ENCODE measurements around the gene FNDC1. TPM values are rescaled to one million over a fixed set of nuclear protein-coding genes. Genes with fewer than 3 reads are reported as not detected.

The FNDC1 gene
- total and polyA plus RNA-seq, 2 of the 13 experiments (the other 11 are each of a cell fraction or from before 2014, with no cell fraction given), result not detected

DNA sequence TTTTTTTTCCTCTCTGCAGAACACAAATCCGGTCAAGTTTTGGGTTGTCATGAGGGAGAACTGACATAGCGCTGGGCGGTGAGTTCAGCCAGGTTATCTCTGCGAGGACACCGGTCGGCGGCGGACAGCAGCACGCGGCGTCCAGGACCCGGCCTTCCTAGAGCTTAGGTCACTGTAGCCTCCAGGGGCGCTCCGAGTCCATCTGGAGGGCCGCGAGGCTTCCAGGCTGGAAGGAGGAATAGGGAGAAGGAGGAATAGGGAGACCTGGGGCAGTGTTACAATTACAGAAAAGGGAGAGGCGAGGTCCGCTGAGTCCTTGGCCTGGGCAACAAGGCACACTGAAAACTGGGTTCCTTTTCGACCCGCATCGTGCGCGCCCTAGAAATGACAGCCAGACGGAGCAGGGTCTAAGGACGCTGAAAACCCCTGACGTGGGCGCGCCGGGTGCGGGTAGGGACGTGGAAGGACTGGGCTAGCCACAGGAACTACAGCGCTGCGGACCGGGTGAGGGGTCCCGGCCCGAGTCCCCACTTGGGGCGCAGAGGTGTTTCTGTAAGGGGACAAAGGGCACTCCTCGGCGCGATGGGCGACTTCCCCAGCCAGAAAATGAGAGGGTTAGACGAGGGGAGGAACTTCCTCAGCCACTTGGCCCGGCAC lies 536 bp upstream of the FNDC1 start (continued):
- TF ChIP-seq ZSCAN25 (CRISPR knock-in tag; IDR thresholded peaks at IDR 0.05) (no peak), PRPF4 (IDR thresholded peaks at IDR 0.05; ENCODE audit: low read depth, low read length, poor library complexity, severe bottlenecking) (no peak), NR3C1 (CRISPR knock-in tag; IDR thresholded peaks at IDR 0.05) (no peak), ZFX (CRISPR knock-in tag; IDR thresholded peaks at IDR 0.05; ENCODE audit: low read depth) (peak; percentile 16; the same call in 1 of the 2 replicates), TSC22D2 (CRISPR knock-in tag; IDR thresholded peaks at IDR 0.05; ENCODE audit: borderline replicate concordance) (no peak), MAFK (conservative IDR thresholded peaks at IDR 0.05 in 1 of 2, IDR thresholded peaks at IDR 0.05 in 1 of 2; ENCODE audit: low read length in 2 of 2) (no peak), KAT2B (IDR thresholded peaks at IDR 0.05; ENCODE audit: borderline replicate concordance, low read depth, low read length) (no peak)

DNA sequence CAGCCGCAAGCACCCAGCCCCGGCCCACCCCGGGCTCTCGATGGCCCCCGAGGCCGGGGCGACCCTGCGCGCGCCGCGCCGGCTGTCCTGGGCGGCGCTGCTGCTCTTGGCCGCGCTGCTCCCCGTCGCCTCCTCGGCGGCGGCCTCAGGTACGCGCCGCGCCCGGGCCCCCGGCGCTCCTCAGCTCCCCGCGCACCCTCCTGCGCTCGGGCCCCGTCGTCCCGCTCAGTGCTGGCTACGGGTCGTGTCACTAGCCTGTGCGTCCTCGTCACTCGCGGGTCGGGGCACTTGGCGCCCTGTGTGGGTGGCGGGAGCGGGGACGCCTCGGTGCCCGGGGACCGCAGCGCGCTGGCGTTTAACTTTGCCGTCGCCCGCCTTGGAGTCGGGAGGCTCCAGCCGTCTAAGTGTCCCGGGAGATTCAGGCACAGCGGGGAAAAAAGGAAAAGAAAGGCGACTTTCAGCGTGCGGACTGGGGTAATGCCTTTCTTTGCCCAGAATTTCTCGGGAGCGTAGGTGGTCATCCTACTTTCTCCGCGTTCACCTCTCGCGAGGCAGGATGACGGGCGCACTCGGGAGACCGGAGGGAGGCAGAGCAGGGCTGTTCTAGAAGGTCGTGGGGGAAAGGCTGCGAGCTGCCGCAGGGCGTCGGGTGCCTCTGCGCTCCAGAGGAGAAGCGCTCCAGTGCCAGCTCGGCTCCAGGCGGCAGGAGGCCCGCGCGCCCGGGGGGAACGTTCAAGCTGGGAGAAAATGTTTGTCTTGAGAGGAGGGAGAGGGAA lies 545 bp downstream of the FNDC1 start:
- intact Hi-C loops (cut with micrococcal nuclease; ENCODE audit: unreplicated experiment), result no loop called here
- H3K27me3 ChIP-seq (ENCODE audit: control insufficient read depth in 1 of 2, insufficient read depth in 2 of 2, low read length in 2 of 2), result peaks cover 3 to 58% of the 10 kb centered on the region in 2 experiments; a peak in 4 of 5 replicates
- H3K79me2 ChIP-seq (ENCODE audit: insufficient read depth, low read length), result no peaks in the 10 kb centered on the region
- DNase-seq (ENCODE audit: low spot score) (no peak), ATAC-seq (no peak), FAIRE-seq (no peak)
- no peak overlapping the region for H3K27ac ChIP-seq (ENCODE audit: extremely low read length, insufficient read depth, low read length)
- BruUV-seq (replicated peaks), result no TSS peak
- no peaks in the 10 kb centered on the region for H3K4me1 ChIP-seq (ENCODE audit: insufficient read depth, low read length)
- no peak overlapping the region for H3K4me2 ChIP-seq (ENCODE audit: low read depth, low read length)
- CTCF ChIA-PET (ENCODE audit: low intra/inter-chr PET ratio, low total read pairs), result no interaction called here
- H3K9ac ChIP-seq (ENCODE audit: insufficient read depth, low read depth, low read length), result no peak overlapping the region
- no peaks in the 10 kb centered on the region for H4K20me1 ChIP-seq (ENCODE audit: insufficient read depth, low read length)
- H3K9me3 ChIP-seq (ENCODE audit: low read length), result no peaks in the 10 kb centered on the region
- H2AFZ ChIP-seq (ENCODE audit: low read length), result no peak overlapping the region
- H3K36me3 ChIP-seq (replicated peaks in 1 of 2; ENCODE audit: control insufficient read depth in 1 of 2, insufficient read depth in 2 of 2, low read length in 2 of 2), result no peaks in the 10 kb centered on the region
- POLR2A ChIA-PET, result no interaction called here
- in situ Hi-C loops (cut with HindIII; ENCODE audit: extremely low pct_ligation_motif_present, low pct_unique_long_range_greater_than_20kb), result loop anchor here (5.0 kb wide), 1 partner anchor 478 kb away; no protein-coding TSS in a partner anchor
- H3K4me3 ChIP-seq (replicated peaks in 1 of 3; ENCODE audit: insufficient read depth in 1 of 3, low read depth in 2 of 3, low read length in 3 of 3), result no peak overlapping the region
- 71% methylated on average over 86 of the region's 87 CpGs for WGBS (ENCODE audit: low lambda C conversion rate)
- TF ChIP-seq ZBTB7A (CRISPR knock-in tag; IDR thresholded peaks at IDR 0.05), result no peak
- TF ChIP-seq, protein P1, sequence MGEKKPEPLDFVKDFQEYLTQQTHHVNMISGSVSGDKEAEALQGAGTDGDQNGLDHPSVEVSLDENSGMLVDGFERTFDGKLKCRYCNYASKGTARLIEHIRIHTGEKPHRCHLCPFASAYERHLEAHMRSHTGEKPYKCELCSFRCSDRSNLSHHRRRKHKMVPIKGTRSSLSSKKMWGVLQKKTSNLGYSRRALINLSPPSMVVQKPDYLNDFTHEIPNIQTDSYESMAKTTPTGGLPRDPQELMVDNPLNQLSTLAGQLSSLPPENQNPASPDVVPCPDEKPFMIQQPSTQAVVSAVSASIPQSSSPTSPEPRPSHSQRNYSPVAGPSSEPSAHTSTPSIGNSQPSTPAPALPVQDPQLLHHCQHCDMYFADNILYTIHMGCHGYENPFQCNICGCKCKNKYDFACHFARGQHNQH (CRISPR knock-in tag; IDR thresholded peaks at IDR 0.05), result no peak
- TF ChIP-seq ZKSCAN5 (CRISPR knock-in tag; IDR thresholded peaks at IDR 0.05), result no peak
- TF ChIP-seq, protein P2, sequence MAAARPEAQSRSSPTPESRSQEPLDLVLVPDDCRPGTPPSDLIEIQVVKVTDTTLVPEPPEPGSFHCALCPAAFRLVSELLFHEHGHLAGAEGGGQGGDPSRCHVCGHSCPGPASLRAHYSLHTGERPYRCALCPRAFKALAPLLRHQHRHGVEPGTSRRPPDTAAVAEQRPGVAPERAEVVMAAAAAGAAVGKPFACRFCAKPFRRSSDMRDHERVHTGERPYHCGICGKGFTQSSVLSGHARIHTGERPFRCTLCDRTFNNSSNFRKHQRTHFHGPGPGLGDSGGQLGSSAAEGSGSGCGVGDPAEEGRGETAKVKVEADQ (CRISPR knock-in tag; IDR thresholded peaks at IDR 0.05; ENCODE audit: borderline replicate concordance), result no peak
- TF ChIP-seq KAT8 (CRISPR knock-in tag; IDR thresholded peaks at IDR 0.05), result no peak
- TF ChIP-seq, protein P3, sequence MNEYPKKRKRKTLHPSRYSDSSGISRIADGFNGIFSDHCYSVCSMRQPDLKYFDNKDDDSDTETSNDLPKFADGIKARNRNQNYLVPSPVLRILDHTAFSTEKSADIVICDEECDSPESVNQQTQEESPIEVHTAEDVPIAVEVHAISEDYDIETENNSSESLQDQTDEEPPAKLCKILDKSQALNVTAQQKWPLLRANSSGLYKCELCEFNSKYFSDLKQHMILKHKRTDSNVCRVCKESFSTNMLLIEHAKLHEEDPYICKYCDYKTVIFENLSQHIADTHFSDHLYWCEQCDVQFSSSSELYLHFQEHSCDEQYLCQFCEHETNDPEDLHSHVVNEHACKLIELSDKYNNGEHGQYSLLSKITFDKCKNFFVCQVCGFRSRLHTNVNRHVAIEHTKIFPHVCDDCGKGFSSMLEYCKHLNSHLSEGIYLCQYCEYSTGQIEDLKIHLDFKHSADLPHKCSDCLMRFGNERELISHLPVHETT (CRISPR knock-in tag; conservative IDR thresholded peaks at IDR 0.05), result no peak
- no peak for TF ChIP-seq NKX3-1 (CRISPR knock-in tag; IDR thresholded peaks at IDR 0.05)
- TF ChIP-seq, protein P4, sequence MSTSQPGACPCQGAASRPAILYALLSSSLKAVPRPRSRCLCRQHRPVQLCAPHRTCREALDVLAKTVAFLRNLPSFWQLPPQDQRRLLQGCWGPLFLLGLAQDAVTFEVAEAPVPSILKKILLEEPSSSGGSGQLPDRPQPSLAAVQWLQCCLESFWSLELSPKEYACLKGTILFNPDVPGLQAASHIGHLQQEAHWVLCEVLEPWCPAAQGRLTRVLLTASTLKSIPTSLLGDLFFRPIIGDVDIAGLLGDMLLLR (CRISPR knock-in tag; IDR thresholded peaks at IDR 0.05), result no peak
- TF ChIP-seq NONO (IDR thresholded peaks at IDR 0.05), result no peak
- TF ChIP-seq NONO (CRISPR knock-in tag; conservative IDR thresholded peaks at IDR 0.05), result no peak
